IPS-NIHi7 (cell line): ENCODE data around the gene TNIP2.
"Not testable (repeated sequence)": the region's sequence is repeated elsewhere in the genome, so short reads cannot be mapped to it uniquely, and the experiment has no call there.

ENCODE experiments used
- DNase-seq: peaks from one replicate; pipeline ENCODE4 v3.0.0; 2012; ENCODE audit warnings: mixed read lengths; ENCODE audit errors: extremely low spot score

Gene TNIP2

GRCh38 chr4:2794486-2795299, 38.6 kb upstream of the TNIP2 start:
- no peak for DNase-seq

GRCh38 chr4:2793586-2794485, 37.7 kb upstream of the TNIP2 start:
- no peak for DNase-seq

- DNase-seq: peak; percentile 92
Measured at GRCh38 chr4:2792711-2793585, 36.8 kb upstream of the TNIP2 start, which contains the start of gene SH3BP2. TSS of gene SH3BP2 (plus strand) at chr4:2793085. CDS start at chr4:2820618, 27,533 bp downstream.

GRCh38 chr4:2792396-2792710, 36.2 kb upstream of the TNIP2 start:
- peak; percentile 39 for DNase-seq

GRCh38 chr4:2791518-2792395, 35.6 kb upstream of the TNIP2 start:
- no peak for DNase-seq

- no peak for DNase-seq
Measured at GRCh38 chr4:2790583-2791517, 34.7 kb upstream of the TNIP2 start.

GRCh38 chr4:2789793-2790582, 33.9 kb upstream of the TNIP2 start:
- DNase-seq: no peak

- no peak for DNase-seq
Measured at GRCh38 chr4:2789351-2789750, 33.2 kb upstream of the TNIP2 start.

- no peak for DNase-seq
Measured at GRCh38 chr4:2788532-2789103, 32.5 kb upstream of the TNIP2 start.

GRCh38 chr4:2788101-2788500, 32.0 kb upstream of the TNIP2 start:
- no peak for DNase-seq

GRCh38 chr4:2787230-2788100, 31.3 kb upstream of the TNIP2 start:
- DNase-seq: no peak

GRCh38 chr4:2786794-2787229, 30.7 kb upstream of the TNIP2 start:
- DNase-seq: no peak

- DNase-seq: no peak
Measured at GRCh38 chr4:2786152-2786671, 30.1 kb upstream of the TNIP2 start.

GRCh38 chr4:2785613-2786012, 29.5 kb upstream of the TNIP2 start:
- DNase-seq: no peak

- no peak for DNase-seq
Measured at GRCh38 chr4:2783790-2784189, 27.7 kb upstream of the TNIP2 start.

GRCh38 chr4:2781911-2782310, 25.8 kb upstream of the TNIP2 start:
- no peak for DNase-seq

- not testable (repeated sequence) for DNase-seq
Measured at GRCh38 chr4:2780643-2781042, 24.5 kb upstream of the TNIP2 start.
